Measurements from ENCODE around the gene COL15A1.

The COL15A1 gene

DNA sequence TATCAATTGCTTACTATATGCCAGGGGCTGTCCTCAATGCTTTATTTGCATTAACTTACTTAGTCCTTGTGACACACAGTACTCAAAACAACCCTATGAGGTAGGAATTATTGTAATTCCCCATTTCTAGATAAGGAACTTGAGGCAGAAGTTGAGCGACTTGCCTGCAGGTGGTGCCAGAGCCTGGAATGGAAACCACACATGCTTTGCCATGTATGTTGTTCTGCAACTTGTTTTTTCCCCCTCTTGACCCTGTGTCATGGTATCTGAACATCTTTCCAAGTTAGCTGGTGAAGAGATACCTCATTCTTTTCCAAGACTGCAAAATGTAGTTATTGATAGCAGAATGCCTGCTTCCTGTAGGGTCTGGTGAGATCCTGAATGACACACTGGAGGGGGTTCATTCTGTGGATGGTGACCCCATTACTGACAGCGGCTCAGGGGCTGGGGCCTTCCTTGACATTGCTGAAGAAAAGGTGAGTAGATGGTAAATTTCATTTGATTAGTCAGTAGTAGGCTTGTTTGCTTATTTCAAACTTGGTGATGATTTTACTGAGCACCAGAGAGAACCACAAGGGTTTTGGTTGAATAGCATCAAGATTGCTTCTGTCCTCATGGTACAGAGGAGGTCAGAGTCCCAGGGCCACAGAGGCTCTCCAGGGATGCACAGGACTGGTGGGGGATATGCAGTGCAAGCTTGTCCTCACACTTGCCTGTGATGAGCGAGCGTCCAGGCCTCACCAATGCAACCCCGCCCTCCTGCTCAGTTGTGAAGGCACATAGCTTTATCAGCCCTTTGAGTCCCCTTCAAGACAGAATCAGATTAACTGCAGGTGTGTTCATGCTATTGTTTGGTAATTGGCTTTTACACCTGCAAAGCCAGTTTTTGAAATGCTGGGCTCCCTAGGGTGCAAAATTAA lies 57.0 kb downstream of the COL15A1 start:
- Histone ChIP-seq H3K36me3 (ENCODE audit: insufficient read depth, insufficient read length, low read length) (no peaks in the 10 kb centered on the region), H3K9ac (ENCODE audit: insufficient read length, low read depth) (no peak overlapping the region), H3K27me3 (ENCODE audit: insufficient read depth, insufficient read length) (no peaks in the 10 kb centered on the region), H3K9me3 (ENCODE audit: insufficient read depth, low read length) (no peaks in the 10 kb centered on the region; the same call in 1 of the 2 replicates), H3K4me3 (ENCODE audit: insufficient read length, low read depth) (no peak overlapping the region), H3K4me1 (ENCODE audit: insufficient read depth, insufficient read length) (peaks cover 13% of the 10 kb centered on the region)
- DNase-seq (ENCODE audit: low read depth, low spot score) = no peak
- TF ChIP-seq SUZ12 (IDR thresholded peaks at IDR 0.05; ENCODE audit: extremely low read depth, insufficient read depth, insufficient read length) = no peak
- no peak for TF ChIP-seq ZNF274 (IDR thresholded peaks at IDR 0.05; ENCODE audit: low read depth, low read length)
- no peak for TF ChIP-seq YY1 (IDR thresholded peaks at IDR 0.05; ENCODE audit: insufficient read depth, insufficient read length)

DNA sequence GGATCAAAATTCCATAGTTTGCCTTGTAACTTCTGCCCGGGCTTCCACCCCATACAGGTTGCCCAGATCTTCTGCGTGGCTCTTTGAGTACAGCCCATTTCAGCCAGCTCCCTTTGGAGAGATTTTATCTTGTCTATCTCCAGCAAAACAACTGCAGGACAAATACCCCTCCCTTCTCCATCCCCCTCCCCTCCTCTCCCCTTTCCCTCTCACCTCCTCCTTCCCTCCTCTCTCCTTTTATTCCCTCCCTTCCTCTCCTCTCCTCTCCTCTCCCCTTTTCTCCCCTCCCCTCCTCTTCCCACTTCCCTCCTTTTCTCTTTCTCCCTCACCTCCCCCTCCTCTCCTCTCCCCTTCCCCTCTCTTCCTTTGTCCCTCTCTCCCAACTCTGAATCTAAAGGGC lies 58.2 kb downstream of the COL15A1 start:
- Histone ChIP-seq H3K9ac (ENCODE audit: insufficient read length, low read depth) (no peak overlapping the region), H3K9me3 (ENCODE audit: insufficient read depth, low read length) (no peaks in the 10 kb centered on the region), H3K27me3 (ENCODE audit: insufficient read depth, insufficient read length) (no peaks in the 10 kb centered on the region), H3K4me1 (ENCODE audit: insufficient read depth, insufficient read length) (peaks cover 13% of the 10 kb centered on the region), H3K4me3 (ENCODE audit: insufficient read length, low read depth) (no peak overlapping the region), H3K36me3 (ENCODE audit: insufficient read depth, insufficient read length, low read length) (no peaks in the 10 kb centered on the region)
- DNase-seq (ENCODE audit: low read depth, low spot score) = no peak
- TF ChIP-seq ZNF274 (IDR thresholded peaks at IDR 0.05; ENCODE audit: low read depth, low read length) = no peak

DNA sequence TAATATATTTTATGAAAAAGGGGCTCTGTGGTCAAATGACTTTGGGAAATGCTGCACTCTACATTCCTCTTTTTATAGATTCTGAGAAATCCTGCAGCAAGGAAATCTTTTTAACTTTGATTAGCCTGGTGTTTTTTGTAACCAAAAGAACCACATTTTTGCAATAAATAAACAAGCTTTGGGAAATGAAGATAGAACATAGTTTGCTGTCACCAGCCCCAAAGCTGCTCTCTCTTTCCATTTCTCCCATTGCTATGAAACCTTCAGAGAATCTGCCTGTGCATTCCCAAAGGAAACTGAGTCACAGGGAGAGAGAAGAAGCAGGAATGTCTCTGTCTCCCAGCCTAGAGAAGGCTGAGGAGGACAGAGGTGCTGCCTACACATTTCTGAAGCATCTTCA lies 59.0 kb downstream of the COL15A1 start:
- TF ChIP-seq YY1 (IDR thresholded peaks at IDR 0.05; ENCODE audit: insufficient read depth, insufficient read length) = no peak
- no peak for TF ChIP-seq SUZ12 (IDR thresholded peaks at IDR 0.05; ENCODE audit: extremely low read depth, insufficient read depth, insufficient read length)
- no peak for TF ChIP-seq ZNF274 (IDR thresholded peaks at IDR 0.05; ENCODE audit: low read depth, low read length)
- no peaks in the 10 kb centered on the region for H3K36me3 ChIP-seq (ENCODE audit: insufficient read depth, insufficient read length, low read length)
- no peak overlapping the region for H3K4me3 ChIP-seq (ENCODE audit: insufficient read length, low read depth)
- H3K4me1 ChIP-seq (ENCODE audit: insufficient read depth, insufficient read length) = peaks cover 13% of the 10 kb centered on the region
- H3K9ac ChIP-seq (ENCODE audit: insufficient read length, low read depth) = no peak overlapping the region
- no peaks in the 10 kb centered on the region for H3K27me3 ChIP-seq (ENCODE audit: insufficient read depth, insufficient read length)
- DNase-seq (ENCODE audit: low read depth, low spot score) = no peak
- 0 out of 2 replicates have a peak, but pooled peaks cover 5% of the 10 kb centered on the region for H3K9me3 ChIP-seq (ENCODE audit: insufficient read depth, low read length)

DNA sequence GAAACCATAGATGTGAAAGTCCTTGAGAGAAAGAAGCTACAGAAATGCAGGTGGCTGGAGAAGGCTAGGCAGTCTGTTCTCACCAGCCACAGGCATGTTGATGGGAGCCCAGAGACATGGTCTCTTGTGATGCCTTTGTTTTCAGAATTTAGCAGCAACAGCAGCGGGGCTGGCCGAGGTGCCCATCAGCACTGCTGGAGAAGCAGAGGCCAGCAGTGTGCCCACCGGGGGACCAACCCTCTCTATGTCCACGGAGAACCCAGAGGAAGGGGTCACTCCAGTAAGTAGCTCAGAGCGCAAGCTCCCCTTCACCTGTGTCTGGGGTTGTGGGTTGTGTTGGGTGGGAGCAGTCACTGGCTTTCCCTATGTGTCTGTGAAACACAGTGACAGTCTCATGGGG lies 59.6 kb downstream of the COL15A1 start:
- Histone ChIP-seq H3K4me3 (ENCODE audit: insufficient read length, low read depth) (no peak overlapping the region), H3K9ac (ENCODE audit: insufficient read length, low read depth) (no peak overlapping the region), H3K27me3 (ENCODE audit: insufficient read depth, insufficient read length) (no peaks in the 10 kb centered on the region), H3K9me3 (ENCODE audit: insufficient read depth, low read length) (0 out of 2 replicates have a peak, but pooled peaks cover 5% of the 10 kb centered on the region), H3K36me3 (ENCODE audit: insufficient read depth, insufficient read length, low read length) (no peaks in the 10 kb centered on the region), H3K4me1 (ENCODE audit: insufficient read depth, insufficient read length) (peaks cover 13% of the 10 kb centered on the region)
- TF ChIP-seq ZNF274 (IDR thresholded peaks at IDR 0.05; ENCODE audit: low read depth, low read length) (no peak), YY1 (IDR thresholded peaks at IDR 0.05; ENCODE audit: insufficient read depth, insufficient read length) (no peak), SUZ12 (IDR thresholded peaks at IDR 0.05; ENCODE audit: extremely low read depth, insufficient read depth, insufficient read length) (no peak)
- no peak for DNase-seq (ENCODE audit: low read depth, low spot score)

DNA sequence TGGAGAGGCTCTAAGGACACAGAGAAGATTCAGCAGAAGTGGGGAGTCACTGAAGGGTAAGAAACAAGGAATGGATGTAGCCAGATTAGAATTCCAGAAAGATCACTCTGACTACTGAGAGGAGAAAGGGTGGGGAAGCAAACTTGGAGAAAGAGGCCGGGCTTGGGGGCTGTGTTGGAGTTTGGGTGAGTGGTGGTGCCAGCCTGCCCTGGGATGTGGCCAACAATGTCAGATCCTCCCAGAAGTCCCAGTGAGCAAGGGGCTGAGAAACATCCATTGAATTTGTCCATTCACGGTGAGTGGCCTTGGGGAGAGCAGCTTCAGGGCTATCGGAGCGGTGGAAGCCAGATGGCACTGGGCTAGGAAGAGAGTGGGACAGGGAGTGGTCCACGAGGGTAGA lies 60.4 kb downstream of the COL15A1 start:
- peaks cover 5% of the 10 kb centered on the region for H3K4me1 ChIP-seq (ENCODE audit: insufficient read depth, insufficient read length)
- DNase-seq (ENCODE audit: low read depth, low spot score) = no peak
- no peak overlapping the region for H3K9ac ChIP-seq (ENCODE audit: insufficient read length, low read depth)
- no peak for TF ChIP-seq SUZ12 (IDR thresholded peaks at IDR 0.05; ENCODE audit: extremely low read depth, insufficient read depth, insufficient read length)
- TF ChIP-seq ZNF274 (IDR thresholded peaks at IDR 0.05; ENCODE audit: low read depth, low read length) = no peak
- TF ChIP-seq YY1 (IDR thresholded peaks at IDR 0.05; ENCODE audit: insufficient read depth, insufficient read length) = no peak
- no peak overlapping the region for H3K4me3 ChIP-seq (ENCODE audit: insufficient read length, low read depth)
- peaks cover 11% of the 10 kb centered on the region for H3K9me3 ChIP-seq (ENCODE audit: insufficient read depth, low read length)
- no peaks in the 10 kb centered on the region for H3K36me3 ChIP-seq (ENCODE audit: insufficient read depth, insufficient read length, low read length)
- H3K27me3 ChIP-seq (ENCODE audit: insufficient read depth, insufficient read length) = no peaks in the 10 kb centered on the region

DNA sequence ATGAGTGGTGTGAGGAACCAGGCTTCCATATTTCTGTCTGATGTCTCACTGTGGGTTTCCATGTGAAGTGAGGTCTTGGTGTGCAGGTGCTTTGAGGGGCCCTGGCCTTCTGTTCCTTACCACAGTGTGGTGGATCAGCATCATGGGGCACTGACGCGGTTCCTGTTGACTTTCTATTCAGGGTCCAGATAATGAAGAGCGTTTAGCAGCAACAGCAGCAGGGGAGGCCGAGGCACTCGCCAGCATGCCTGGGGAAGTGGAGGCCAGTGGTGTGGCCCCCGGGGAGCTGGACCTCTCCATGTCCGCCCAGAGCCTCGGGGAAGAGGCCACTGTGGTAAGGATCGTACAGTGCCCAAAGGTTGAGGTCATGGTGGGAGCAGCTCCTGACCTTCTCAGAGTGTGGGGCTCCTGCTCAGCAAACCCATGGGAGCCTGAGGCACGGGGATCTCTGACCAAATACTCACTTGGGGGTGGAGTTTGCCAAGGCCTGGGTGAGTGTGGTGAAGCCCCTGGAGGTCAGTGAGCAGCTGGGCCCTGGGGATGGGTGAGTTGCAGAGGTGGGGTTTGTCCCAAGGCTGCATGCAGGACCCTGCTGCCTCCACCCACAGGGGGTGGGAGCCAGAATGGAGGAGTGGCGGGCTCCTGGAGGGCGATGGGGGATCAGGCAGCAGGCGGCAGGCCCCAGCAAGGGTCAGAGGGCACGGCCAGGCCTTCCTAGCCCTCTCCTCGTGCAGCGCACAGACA lies 61.2 kb downstream of the COL15A1 start:
- Histone ChIP-seq H3K27me3 (ENCODE audit: insufficient read depth, insufficient read length) (no peaks in the 10 kb centered on the region), H3K36me3 (ENCODE audit: insufficient read depth, insufficient read length, low read length) (no peaks in the 10 kb centered on the region), H3K4me1 (ENCODE audit: insufficient read depth, insufficient read length) (peaks cover 5% of the 10 kb centered on the region), H3K9ac (ENCODE audit: insufficient read length, low read depth) (no peak overlapping the region), H3K4me3 (ENCODE audit: insufficient read length, low read depth) (no peak overlapping the region), H3K9me3 (ENCODE audit: insufficient read depth, low read length) (peaks cover 19% of the 10 kb centered on the region)
- no peak for TF ChIP-seq YY1 (IDR thresholded peaks at IDR 0.05; ENCODE audit: insufficient read depth, insufficient read length)
- no peak for TF ChIP-seq SUZ12 (IDR thresholded peaks at IDR 0.05; ENCODE audit: extremely low read depth, insufficient read depth, insufficient read length)
- no peak for TF ChIP-seq ZNF274 (IDR thresholded peaks at IDR 0.05; ENCODE audit: low read depth, low read length)
- no peak for DNase-seq (ENCODE audit: low read depth, low spot score)

DNA sequence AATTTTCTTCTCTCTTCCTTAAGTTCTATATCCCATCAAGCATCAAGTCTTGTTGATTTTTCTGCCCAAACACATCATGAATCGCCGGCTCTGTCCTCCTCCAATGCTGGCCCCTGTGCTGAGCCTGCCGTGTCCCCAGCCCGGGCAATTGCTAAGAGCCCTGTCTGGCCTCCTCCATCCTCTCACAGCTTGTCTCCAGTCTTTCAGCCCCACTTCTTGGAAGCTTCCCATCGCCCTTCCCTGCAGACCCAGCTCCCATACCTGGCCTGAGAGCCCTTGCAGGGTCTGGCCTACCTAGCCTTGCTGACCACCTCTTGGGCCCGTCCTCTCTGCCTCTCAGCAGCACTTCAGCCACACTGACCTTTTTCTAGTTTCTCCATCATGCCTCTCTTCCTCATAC lies 61.9 kb downstream of the COL15A1 start:
- H3K4me1 ChIP-seq (ENCODE audit: insufficient read depth, insufficient read length) = peaks cover 5% of the 10 kb centered on the region
- no peak for DNase-seq (ENCODE audit: low read depth, low spot score)

More for the DNA sequence above, 61.9 kb downstream of the COL15A1 start:
- no peak overlapping the region for H3K9ac ChIP-seq (ENCODE audit: insufficient read length, low read depth)
- peaks cover 26% of the 10 kb centered on the region for H3K9me3 ChIP-seq (ENCODE audit: insufficient read depth, low read length)
- H3K36me3 ChIP-seq (ENCODE audit: insufficient read depth, insufficient read length, low read length) = no peaks in the 10 kb centered on the region
- TF ChIP-seq SUZ12 (IDR thresholded peaks at IDR 0.05; ENCODE audit: extremely low read depth, insufficient read depth, insufficient read length) (no peak), YY1 (IDR thresholded peaks at IDR 0.05; ENCODE audit: insufficient read depth, insufficient read length) (no peak), ZNF274 (IDR thresholded peaks at IDR 0.05; ENCODE audit: low read depth, low read length) (no peak)
- no peaks in the 10 kb centered on the region for H3K27me3 ChIP-seq (ENCODE audit: insufficient read depth, insufficient read length)
- no peak overlapping the region for H3K4me3 ChIP-seq (ENCODE audit: insufficient read length, low read depth)
